HG02623 (cell line): ENCODE data around the gene NSMF.
"Not testable (repeated sequence)": the region's sequence is repeated elsewhere in the genome, so short reads cannot be mapped to it uniquely, and the experiment has no call there.

Experiments used
- ATAC-seq: cut with Tn5 transposase; IDR thresholded peaks from one replicate; pipeline ENCODE4 v1.9.1; 2021; ENCODE audit warnings: moderate library complexity; ENCODE audit not compliant: unreplicated experiment

The NSMF gene

GRCh38 chr9:137416563-137417151 lies 42.5 kb downstream of the NSMF start:
- ATAC-seq: no peak

DNA sequence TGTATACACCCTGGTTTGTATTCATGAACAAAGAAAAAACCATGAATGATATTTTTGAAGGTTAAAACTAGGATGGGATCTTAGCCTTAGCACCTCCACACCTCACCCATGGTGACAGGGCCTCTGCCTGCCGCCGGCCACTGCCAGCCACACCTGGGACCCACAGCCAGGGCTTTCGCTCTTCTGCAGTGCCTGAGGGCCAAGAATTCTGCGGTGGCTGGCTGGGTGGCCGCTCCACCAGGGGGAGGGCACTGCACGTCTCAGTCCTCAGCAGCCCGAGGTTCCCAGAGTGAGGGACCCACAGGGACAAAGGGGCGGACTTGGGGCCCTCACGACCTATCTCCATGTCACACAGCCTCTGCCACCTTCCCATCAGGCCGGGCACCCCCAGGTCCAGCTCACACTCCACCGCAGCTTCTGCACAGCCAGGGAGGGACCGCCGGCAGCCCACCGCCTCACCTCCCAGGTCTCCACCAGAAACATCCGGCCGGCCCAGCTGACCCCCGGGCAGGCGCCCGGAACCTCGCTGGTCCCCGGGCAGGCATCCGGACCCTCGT lies 43.0 kb downstream of the NSMF start:
- no peak for ATAC-seq

- ATAC-seq: no peak
These were observed 43.7 kb downstream of the NSMF start for GRCh38 chr9:137415451-137415850.

DNA sequence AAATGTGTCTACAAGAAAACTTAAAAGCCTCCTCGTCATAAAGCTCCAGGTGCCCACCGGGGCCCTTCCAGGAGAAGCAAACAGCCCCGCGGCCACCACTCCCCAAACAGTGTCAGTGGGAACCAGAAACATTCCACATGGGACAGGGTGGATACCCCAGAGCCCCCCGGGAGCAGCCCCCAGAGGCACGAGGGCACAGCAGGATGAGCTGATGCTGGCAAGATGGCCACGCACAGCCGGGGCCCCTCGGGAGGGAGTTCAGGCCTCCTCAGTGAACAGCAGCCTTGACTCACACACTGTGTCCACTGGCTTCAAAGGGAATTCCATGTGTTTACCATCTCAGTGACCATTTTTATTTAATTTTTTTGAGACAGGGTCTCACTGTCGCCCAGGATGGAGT lies 46.7 kb downstream of the NSMF start:
- ATAC-seq: no peak

- no peak for ATAC-seq
These were observed 47.3 kb downstream of the NSMF start for GRCh38 chr9:137411645-137412380.

GRCh38 chr9:137411260-137411644 lies 47.9 kb downstream of the NSMF start:
- no peak for ATAC-seq

- ATAC-seq: no peak
These were observed 48.3 kb downstream of the NSMF start for GRCh38 chr9:137410891-137411249.

- ATAC-seq: not testable (repeated sequence)
These were observed 48.8 kb downstream of the NSMF start for GRCh38 chr9:137410236-137410890.

DNA sequence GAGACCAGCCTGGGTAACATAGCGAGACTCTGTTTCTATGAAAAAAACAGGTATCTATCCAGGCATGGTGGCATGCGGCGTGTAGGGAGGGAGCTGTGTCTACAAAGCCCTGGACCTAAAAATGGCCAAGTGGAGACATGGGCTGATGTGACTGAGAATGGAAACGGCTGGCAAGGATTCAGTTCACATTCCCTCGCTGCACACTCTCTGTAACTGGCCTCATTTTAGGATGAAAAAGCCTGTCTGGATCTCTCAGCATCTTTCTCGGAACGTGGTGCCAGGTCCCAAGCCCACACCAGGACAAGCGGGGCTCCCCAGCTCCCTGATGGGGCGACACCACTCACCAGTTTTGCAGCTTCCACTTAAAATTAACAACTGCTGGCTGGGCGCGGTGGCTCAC lies 49.6 kb downstream of the NSMF start:
- no peak for ATAC-seq

DNA sequence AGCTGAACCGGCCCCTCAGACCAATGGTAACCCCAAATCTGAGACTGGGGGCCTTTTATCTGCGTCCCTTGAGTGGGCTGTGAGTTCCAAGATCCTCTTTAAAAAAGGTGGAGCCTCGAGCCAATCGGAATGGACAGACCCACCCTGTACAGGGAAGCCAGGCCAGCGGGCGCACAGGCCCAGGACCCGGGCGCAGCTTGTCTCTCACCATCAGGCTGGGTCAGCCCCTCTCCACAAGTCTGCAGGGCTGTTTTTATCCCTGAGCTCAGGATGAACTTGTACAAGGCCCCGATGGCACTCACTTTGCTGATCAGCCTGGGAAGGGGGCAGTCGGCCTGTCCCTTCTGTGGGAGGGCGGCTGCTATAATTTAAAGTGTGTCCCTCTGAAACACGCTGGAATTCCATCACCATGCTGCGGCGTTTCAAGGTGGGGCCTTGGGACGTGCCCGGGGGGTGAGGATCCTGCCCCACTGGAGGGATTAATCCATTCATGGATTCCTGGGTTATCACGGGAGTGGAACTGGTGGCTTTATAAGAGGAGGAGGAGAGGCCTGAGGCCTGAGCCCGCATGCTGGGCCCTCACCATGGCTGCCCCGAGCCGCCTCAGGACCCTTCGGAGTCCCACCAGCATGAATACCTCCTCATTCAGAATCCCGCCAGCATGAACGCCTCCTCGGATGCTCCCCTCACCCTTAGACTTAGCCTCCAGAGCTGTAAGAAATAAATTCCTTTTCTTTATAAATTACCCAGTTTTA lies 50.3 kb downstream of the NSMF start:
- ATAC-seq: no peak

- ATAC-seq: no peak
These were observed 51.4 kb downstream of the NSMF start for GRCh38 chr9:137407590-137408300.

DNA sequence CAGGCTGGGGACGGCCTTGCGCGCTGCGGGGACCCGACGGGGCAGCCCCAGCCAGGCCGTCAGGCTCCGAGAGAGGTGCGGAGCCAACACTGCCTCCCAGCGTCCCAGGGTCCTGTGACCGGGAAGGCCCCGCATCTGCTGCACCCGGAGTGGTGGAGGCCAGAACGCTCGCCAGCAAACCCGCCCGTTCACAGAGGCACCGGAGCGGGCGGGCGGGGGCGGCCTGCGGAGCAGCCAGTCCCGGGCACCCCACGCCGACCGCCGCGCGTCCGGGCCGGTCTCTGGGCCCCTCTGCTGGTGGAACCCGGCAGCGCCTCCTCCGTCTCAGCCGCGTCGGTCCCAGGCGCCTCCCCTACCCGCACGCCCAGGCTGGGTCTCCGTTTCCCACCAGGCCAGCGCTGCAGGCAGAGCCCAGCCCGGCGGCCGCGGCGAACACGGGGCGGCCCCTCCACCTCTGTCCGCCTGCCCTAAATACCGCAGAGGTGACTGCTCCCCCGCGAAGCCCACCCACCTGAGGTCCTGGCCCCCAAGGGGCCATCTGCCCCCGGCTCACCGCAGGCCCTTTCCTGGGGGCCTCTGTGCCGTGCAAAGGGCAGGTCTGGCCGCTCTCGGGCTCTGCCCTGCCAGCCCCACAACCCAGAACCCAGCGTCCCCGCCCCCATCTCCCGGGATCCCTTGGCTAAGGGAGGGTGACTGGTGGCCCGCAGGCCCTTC lies 52.1 kb downstream of the NSMF start:
- no peak for ATAC-seq

- ATAC-seq: no peak
These were observed 52.9 kb downstream of the NSMF start for GRCh38 chr9:137406085-137406760.

- ATAC-seq: no peak
These were observed 53.5 kb downstream of the NSMF start for GRCh38 chr9:137405677-137406081.

GRCh38 chr9:137404961-137405567 lies 54.1 kb downstream of the NSMF start:
- ATAC-seq: no peak

DNA sequence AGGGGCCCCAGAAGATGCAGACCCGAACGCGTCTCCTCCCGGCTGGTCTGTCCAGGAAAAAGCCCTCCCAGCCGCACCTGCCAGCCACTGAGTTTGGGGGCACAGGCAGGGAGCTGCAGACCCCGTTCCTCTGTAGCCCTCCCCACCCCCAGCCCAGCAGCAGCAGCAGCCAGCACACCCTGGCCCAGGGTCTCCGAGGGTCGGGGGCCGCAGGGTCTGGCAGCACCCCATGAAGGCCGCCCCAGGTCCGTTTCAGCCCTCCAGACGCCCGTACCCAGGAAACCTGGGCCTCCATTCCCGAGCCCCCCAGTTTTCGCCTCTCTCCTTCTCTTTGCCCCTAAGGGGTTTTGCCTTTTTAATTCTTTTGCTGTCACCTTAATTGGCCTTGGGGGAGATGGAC lies 55.9 kb downstream of the NSMF start:
- ATAC-seq: no peak

- no peak for ATAC-seq
These were observed 56.4 kb downstream of the NSMF start for GRCh38 chr9:137402746-137403145.

DNA sequence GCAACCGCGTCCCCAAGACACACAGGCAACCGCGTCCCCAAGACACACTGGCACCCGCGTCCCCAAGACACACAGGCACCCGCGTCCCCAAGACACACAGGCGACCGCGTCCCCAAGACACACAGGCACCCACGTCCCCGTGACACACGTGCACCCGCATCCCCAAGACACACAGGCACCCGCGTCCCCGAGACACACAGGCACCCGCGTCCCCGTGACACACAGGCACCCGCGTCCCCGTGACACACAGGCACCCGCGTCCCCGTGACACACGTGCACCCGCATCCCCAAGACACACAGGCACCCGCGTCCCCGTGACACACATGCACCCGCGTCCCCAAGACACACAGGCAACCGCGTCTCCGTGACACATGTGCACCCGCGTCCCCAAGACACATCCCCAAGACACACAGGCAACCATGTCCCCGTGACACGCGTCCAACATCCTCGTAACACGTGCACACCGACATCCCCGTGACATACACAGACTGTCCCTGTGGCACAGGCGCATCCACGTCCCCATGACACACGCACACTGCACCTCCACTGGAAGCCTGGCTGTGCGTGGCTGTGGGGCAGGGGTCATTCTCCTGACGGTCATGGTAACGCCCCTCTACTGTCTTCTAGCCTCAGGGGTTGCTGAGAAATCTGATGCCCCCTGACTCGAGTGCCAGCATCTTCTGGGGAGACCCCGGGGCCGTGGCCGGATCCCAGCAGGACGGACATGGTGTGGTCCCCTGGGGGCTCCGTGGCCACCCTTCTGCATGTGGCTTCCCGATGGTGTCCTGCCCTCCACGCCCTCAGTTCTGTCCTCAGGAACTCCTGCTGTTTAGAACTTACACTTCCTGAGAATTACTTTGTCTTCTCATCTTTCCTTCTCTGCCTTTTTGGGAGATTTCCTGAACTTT lies 60.3 kb downstream of the NSMF start:
- no peak for ATAC-seq
